Large intestine (tissue), 3 donors: ENCODE data around the gene TTC28. TPM values are rescaled to one million over a fixed set of nuclear protein-coding genes. Genes with fewer than 3 reads are reported as not detected.
"Not testable (repeated sequence)": the region's sequence is repeated elsewhere in the genome, so short reads cannot be mapped to it uniquely, and the experiment has no call there.

Source experiments
- DNase-seq, 2 donors: peaks; one replicate each; pipeline versions ENCODE4 v3.0.0 to v3.0.0-alpha.2; 2013
- H3K27ac ChIP-seq: one replicate; pipeline ENCODE4 v1.5.1; 2013; ENCODE audit warnings: low read length
- H3K27me3 ChIP-seq: 2 replicates; pipeline ENCODE4 v1.6.1; 2013; ENCODE audit warnings: low read length; ENCODE audit not compliant: control insufficient read depth, insufficient read depth
- H3K36me3 ChIP-seq: 2 replicates; pipeline ENCODE4 v1.6.1; 2013; ENCODE audit warnings: low read length; ENCODE audit not compliant: control insufficient read depth, insufficient read depth
- H3K4me1 ChIP-seq: one replicate; pipeline ENCODE4 v1.6.1; 2013; ENCODE audit warnings: low read length; ENCODE audit not compliant: control insufficient read depth, insufficient read depth
- H3K4me3 ChIP-seq: one replicate; pipeline ENCODE4 v1.5.1; 2013; ENCODE audit warnings: low read length
- H3K9me3 ChIP-seq: one replicate; pipeline ENCODE4 v1.6.1; 2013; ENCODE audit warnings: mild to moderate bottlenecking, low read depth, low read length, moderate library complexity; ENCODE audit not compliant: control insufficient read depth
- WGBS: methylation state at CpG from one replicate; pipeline ENCODE4 v1.1.5; 2013; ENCODE audit warnings: low lambda C conversion rate; ENCODE audit not compliant: insufficient coverage; 5-methylcytosine and 5-hydroxymethylcytosine counted together
- polyA plus RNA-seq: library from polyadenylated mRNA; unstranded; fragments of 120-200 nt; gene quantifications from one replicate; pipeline ENCODE4 v1.2.1, GENCODE V29; 2013

TTC28 gene
- polyA plus RNA-seq, 1 donor = 25.5 TPM

DNA sequence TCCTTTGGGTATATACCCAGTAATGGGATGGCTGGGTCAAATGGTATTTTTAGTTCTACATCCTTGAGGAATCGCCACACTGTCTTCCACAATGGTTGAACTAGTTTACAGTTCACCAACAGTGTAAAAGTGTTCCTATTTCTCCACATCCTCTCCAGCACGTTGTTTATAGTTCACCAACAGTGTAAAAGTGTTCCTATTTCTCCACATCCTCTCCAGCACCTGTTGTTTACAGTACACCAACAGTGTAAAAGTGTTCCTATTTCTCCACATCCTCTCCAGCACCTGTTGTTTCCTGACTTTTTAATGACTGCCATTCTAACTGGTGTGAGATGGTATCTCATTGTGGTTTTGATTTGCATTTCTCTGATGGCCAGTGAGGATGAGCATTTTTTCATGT, 619.0 kb downstream of the TTC28 start:
- H3K4me3 ChIP-seq, DNase-seq, H3K27ac ChIP-seq, H3K27me3 ChIP-seq, H3K4me1 ChIP-seq, H3K9me3 ChIP-seq, H3K36me3 ChIP-seq: not testable (repeated sequence)
- WGBS = 100% methylated on average over 1 of the region's 2 CpGs

DNA sequence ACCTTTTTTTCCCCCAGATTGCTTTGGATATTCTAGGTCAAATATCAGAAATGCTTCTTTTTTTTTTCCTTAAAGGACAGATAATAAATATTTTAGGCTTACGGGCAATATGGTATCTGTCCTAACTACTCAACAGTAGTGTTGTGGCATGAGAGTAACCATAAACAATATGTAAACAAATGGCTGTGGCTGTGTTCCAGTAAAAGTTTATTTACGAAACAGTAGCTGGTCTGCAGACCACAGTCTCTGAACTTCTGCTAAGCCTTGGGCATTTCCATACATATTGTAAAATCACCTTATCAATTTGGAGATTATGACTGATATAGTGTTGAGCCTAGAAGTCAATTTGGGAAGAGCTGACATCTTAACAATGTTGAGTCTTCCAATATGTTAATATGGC, 621.6 kb downstream of the TTC28 start:
- no peak overlapping the region for H3K27ac ChIP-seq
- WGBS = no CpG with 5 or more reads among the region's 2 CpGs
- H3K36me3 ChIP-seq = no peaks in the 10 kb centered on the region
- no peaks in the 10 kb centered on the region for H3K9me3 ChIP-seq
- no peaks in the 10 kb centered on the region for H3K27me3 ChIP-seq
- no peaks in the 10 kb centered on the region for H3K4me1 ChIP-seq
- H3K4me3 ChIP-seq = no peak overlapping the region
- DNase-seq = no peak

GRCh38 chr22:28054819-28055208, 624.8 kb downstream of the TTC28 start:
- no peaks in the 10 kb centered on the region for H3K9me3 ChIP-seq
- H3K4me1 ChIP-seq = no peaks in the 10 kb centered on the region
- H3K27ac ChIP-seq = no peak overlapping the region
- DNase-seq = no peak
- H3K4me3 ChIP-seq = no peak overlapping the region
- WGBS = no CpG with 5 or more reads among the region's 1 CpG
- H3K36me3 ChIP-seq = no peaks in the 10 kb centered on the region
- H3K27me3 ChIP-seq = no peaks in the 10 kb centered on the region

- Histone ChIP-seq H3K4me3 (no peak overlapping the region), H3K27me3 (no peaks in the 10 kb centered on the region), H3K36me3 (peaks cover 2% of the 10 kb centered on the region), H3K27ac (no peak overlapping the region), H3K4me1 (no peaks in the 10 kb centered on the region), H3K9me3 (no peaks in the 10 kb centered on the region)
- 86% methylated on average over 1 of the region's 6 CpGs for WGBS
- DNase-seq = no peak
These were observed 625.5 kb downstream of the TTC28 start for GRCh38 chr22:28053896-28054818.

- WGBS = no CpG with 5 or more reads among the region's 9 CpGs
- Histone ChIP-seq H3K27ac (no peak overlapping the region), H3K27me3 (no peaks in the 10 kb centered on the region), H3K4me1 (no peaks in the 10 kb centered on the region), H3K36me3 (peaks cover 2% of the 10 kb centered on the region), H3K9me3 (no peaks in the 10 kb centered on the region), H3K4me3 (no peak overlapping the region)
- no peak for DNase-seq
These were observed 626.8 kb downstream of the TTC28 start for GRCh38 chr22:28052825-28053269.

DNA sequence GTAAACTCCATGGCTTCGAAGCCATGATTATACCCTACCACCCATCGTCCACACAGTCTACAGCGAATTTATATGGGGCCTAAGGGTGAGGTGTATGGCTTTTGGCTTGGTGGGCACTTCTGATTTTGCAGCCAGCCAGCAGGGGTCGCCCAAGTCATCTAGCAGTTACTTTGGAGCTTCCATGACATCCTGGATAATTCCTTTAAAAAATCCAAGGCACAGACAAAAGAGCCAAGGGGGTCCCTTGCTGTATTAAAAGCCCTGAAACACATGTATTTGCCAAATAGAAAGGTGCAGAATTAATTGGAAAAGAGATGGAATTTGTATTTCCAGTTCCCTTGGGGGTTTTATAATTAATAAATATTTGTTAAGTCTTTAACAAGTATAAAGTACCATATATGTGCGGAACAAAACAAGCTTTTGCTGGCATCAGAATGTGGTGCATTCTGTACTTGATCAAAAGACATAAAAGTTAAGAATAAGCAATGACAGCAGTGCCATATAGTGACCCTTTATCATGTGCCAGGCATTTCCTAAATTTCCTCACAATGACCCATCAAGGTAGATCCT, 627.8 kb downstream of the TTC28 start:
- H3K27me3 ChIP-seq = no peaks in the 10 kb centered on the region
- H3K9me3 ChIP-seq = no peaks in the 10 kb centered on the region
- peaks cover 8% of the 10 kb centered on the region for H3K36me3 ChIP-seq
- no CpG with 5 or more reads among the region's 5 CpGs for whole genome bisulfite sequencing
- H3K27ac ChIP-seq = no peak overlapping the region
- peak; percentile 38 to 42 for DNase-seq
- no peaks in the 10 kb centered on the region for H3K4me1 ChIP-seq
- H3K4me3 ChIP-seq = no peak overlapping the region

GRCh38 chr22:28051091-28051786, 628.4 kb downstream of the TTC28 start:
- H3K27me3 ChIP-seq = no peaks in the 10 kb centered on the region
- no peak overlapping the region for H3K27ac ChIP-seq
- no peaks in the 10 kb centered on the region for H3K4me1 ChIP-seq
- WGBS = 100% methylated on average over 1 of the region's 7 CpGs
- H3K4me3 ChIP-seq = no peak overlapping the region
- peaks cover 8% of the 10 kb centered on the region for H3K36me3 ChIP-seq
- no peak for DNase-seq
- H3K9me3 ChIP-seq = no peaks in the 10 kb centered on the region

DNA sequence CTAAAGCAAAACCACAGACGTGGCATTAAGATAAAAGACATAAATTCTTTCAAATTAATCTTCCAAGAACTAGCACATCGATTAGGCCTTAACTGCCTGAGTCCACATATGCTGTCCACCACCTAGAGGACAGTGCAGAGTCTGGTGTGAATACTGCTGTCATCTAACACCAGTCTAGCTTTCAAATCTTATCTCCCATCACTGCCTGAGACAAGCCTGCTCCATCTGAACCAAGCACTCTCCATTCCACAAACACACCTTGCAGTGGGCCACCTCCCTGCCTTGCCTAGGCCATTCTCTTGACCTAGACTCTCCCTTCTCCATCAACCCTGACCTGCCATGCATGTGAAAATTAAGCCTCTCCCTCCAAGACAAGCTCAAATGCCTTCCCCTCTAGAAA, 631.1 kb downstream of the TTC28 start:
- Histone ChIP-seq H3K27ac (no peak overlapping the region), H3K4me1 (no peaks in the 10 kb centered on the region), H3K4me3 (no peak overlapping the region), H3K36me3 (peaks cover 8% of the 10 kb centered on the region), H3K27me3 (no peaks in the 10 kb centered on the region), H3K9me3 (no peaks in the 10 kb centered on the region)
- WGBS = no CpG with 5 or more reads among the region's 2 CpGs
- DNase-seq = no peak

GRCh38 chr22:28047740-28048139, 631.9 kb downstream of the TTC28 start:
- H3K27ac ChIP-seq = no peak overlapping the region
- WGBS = no CpG with 5 or more reads among the region's 1 CpG

DNA sequence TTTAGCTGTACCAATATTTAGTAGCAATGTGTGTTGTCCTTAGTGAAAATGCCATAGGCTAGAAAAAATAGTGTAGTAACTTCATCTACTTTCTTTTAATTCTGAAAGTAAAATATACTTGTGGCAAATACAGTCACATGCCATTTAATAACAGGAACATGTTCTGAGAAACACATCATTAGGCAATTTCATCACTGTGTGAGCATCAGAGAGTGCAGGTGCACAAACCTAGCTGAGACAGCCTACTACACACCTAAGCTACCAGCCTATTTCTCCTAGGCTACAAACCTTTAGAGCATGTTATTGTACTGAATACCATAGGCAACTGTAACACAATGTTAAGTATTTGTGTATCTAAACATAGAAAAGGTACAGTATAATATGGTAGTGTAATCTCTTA, 633.5 kb downstream of the TTC28 start:
- Histone ChIP-seq H3K27ac (no peak overlapping the region), H3K4me1 (no peaks in the 10 kb centered on the region), H3K27me3 (no peaks in the 10 kb centered on the region), H3K9me3 (no peaks in the 10 kb centered on the region), H3K4me3 (no peak overlapping the region), H3K36me3 (peaks cover 8% of the 10 kb centered on the region)
- DNase-seq = no peak

More at GRCh38 chr22:28047740-28048139, 631.9 kb downstream of the TTC28 start:
- Histone ChIP-seq H3K27me3 (no peaks in the 10 kb centered on the region), H3K4me3 (no peak overlapping the region), H3K36me3 (peaks cover 8% of the 10 kb centered on the region), H3K4me1 (no peaks in the 10 kb centered on the region), H3K9me3 (no peaks in the 10 kb centered on the region)
- no peak for DNase-seq
